Endometrium (tissue), 2 donors: ENCODE data around the gene PLA2G15.

Experiments
- FAIRE-seq: peaks from 2 replicates; lab custom pipeline; 2012; peaks lifted over from hg19 to GRCh38; lab: Jason Lieb, UNC
- donor health status: control.
- donor health status: control.

The PLA2G15 gene

GRCh38 chr16:68298907-68299561 is 53.9 kb downstream of the PLA2G15 start:
- no peak for FAIRE-seq

GRCh38 chr16:68299571-68300453 is 54.6 kb downstream of the PLA2G15 start:
- no peak for FAIRE-seq

GRCh38 chr16:68300734-68301459 is 55.7 kb downstream of the PLA2G15 start:
- no peak for FAIRE-seq

- no peak for FAIRE-seq
These were observed 61.5 kb downstream of the PLA2G15 start for GRCh38 chr16:68306633-68307032.

- no peak for FAIRE-seq
These were observed 64.6 kb downstream of the PLA2G15 start for GRCh38 chr16:68309799-68310198.

- FAIRE-seq: no peak
These were observed 65.2 kb downstream of the PLA2G15 start for GRCh38 chr16:68310437-68310773.
